NCI-H510A (cell line): ENCODE data around the gene KIF26B.
A peak's percentile ranks its signal among the peaks of the same experiment; 100 is the strongest.

Experiments
- DNase-seq: peaks from one replicate; lab custom pipeline; 2025; lab: John Stamatoyannopoulos, UW

KIF26B gene

GRCh38 chr1:245279346-245279745 is 124.6 kb downstream of the KIF26B start:
- no peak for DNase-seq

GRCh38 chr1:245283001-245283400 is 128.2 kb downstream of the KIF26B start:
- DNase-seq = no peak

GRCh38 chr1:245285168-245285567 is 130.4 kb downstream of the KIF26B start:
- no peak for DNase-seq

- DNase-seq = no peak
Measured at GRCh38 chr1:245288796-245289195, 134.0 kb downstream of the KIF26B start.

GRCh38 chr1:245290836-245291235 is 136.1 kb downstream of the KIF26B start:
- DNase-seq = no peak

- no peak for DNase-seq
Measured at GRCh38 chr1:245291351-245291750, 136.6 kb downstream of the KIF26B start.

- DNase-seq = no peak
Measured at GRCh38 chr1:245292141-245292540, 137.4 kb downstream of the KIF26B start.

- no peak for DNase-seq
Measured at GRCh38 chr1:245292553-245292952, 137.8 kb downstream of the KIF26B start.

- DNase-seq = no peak
Measured at GRCh38 chr1:245294020-245294419, 139.2 kb downstream of the KIF26B start.

GRCh38 chr1:245298781-245299180 is 144.0 kb downstream of the KIF26B start:
- DNase-seq = no peak

GRCh38 chr1:245301162-245301580 is 146.4 kb downstream of the KIF26B start:
- no peak for DNase-seq

- DNase-seq = no peak
Measured at GRCh38 chr1:245301921-245302320, 147.1 kb downstream of the KIF26B start.

- DNase-seq = no peak
Measured at GRCh38 chr1:245304698-245305097, 149.9 kb downstream of the KIF26B start.

GRCh38 chr1:245306020-245306419 is 151.2 kb downstream of the KIF26B start:
- DNase-seq = no peak

- no peak for DNase-seq
Measured at GRCh38 chr1:245306628-245307410, 152.0 kb downstream of the KIF26B start.

GRCh38 chr1:245310571-245311531 is 156.1 kb downstream of the KIF26B start:
- peak; percentile 31 for DNase-seq

- DNase-seq = no peak
Measured at GRCh38 chr1:245311887-245312536, 157.2 kb downstream of the KIF26B start.

- no peak for DNase-seq
Measured at GRCh38 chr1:245313576-245313975, 158.8 kb downstream of the KIF26B start.

- no peak for DNase-seq
Measured at GRCh38 chr1:245316784-245317183, 162.0 kb downstream of the KIF26B start.

GRCh38 chr1:245317217-245317616 is 162.4 kb downstream of the KIF26B start:
- DNase-seq = no peak

- DNase-seq = no peak
Measured at GRCh38 chr1:245319094-245319493, 164.3 kb downstream of the KIF26B start.

GRCh38 chr1:245322673-245323072 is 167.9 kb downstream of the KIF26B start:
- DNase-seq = no peak
